Liver (tissue), 9 donors: ENCODE data around the gene SORD. TPM values are rescaled to one million over a fixed set of nuclear protein-coding genes. Genes with fewer than 3 reads are reported as not detected.
A peak's percentile ranks its signal among the peaks of the same experiment; 100 is the strongest.
"Not testable (repeated sequence)": the region's sequence is repeated elsewhere in the genome, so short reads cannot be mapped to it uniquely, and the experiment has no call there.

Source experiments
- DNase-seq: peaks from one replicate; pipeline ENCODE4 v3.0.0-alpha.2; 2017; ENCODE audit warnings: low spot score
- H3K27ac ChIP-seq, 2 donors: one replicate each; pipeline ENCODE4 v1.7.0; 2013; ENCODE audit warnings: inconsistent platforms in 2 of 2, low read length in 2 of 2, control low read depth in 1 of 2, low read depth in 1 of 2, mild to moderate bottlenecking in 1 of 2
- H3K27me3 ChIP-seq, 4 donors: one replicate each; pipeline versions ENCODE4 v1.6.1 to v1.7.0; 2013; ENCODE audit warnings: low read length in 3 of 4, inconsistent platforms in 1 of 4, mild to moderate bottlenecking in 1 of 4, moderate library complexity in 1 of 4; ENCODE audit not compliant: control insufficient read depth in 4 of 4, insufficient read depth in 4 of 4
- H3K36me3 ChIP-seq, 4 donors: one replicate each; pipeline versions ENCODE4 v1.6.1 to v1.7.0; 2013; ENCODE audit warnings: low read length in 3 of 4, mild to moderate bottlenecking in 3 of 4, low read depth in 1 of 4, moderate library complexity in 1 of 4; ENCODE audit not compliant: control insufficient read depth in 4 of 4, insufficient read depth in 3 of 4
- H3K4me1 ChIP-seq, 4 donors: one replicate each; pipeline versions ENCODE4 v1.6.1 to v1.7.0; 2013; ENCODE audit warnings: low read length in 3 of 4, mild to moderate bottlenecking in 3 of 4, moderate library complexity in 1 of 4; ENCODE audit not compliant: control insufficient read depth in 4 of 4, insufficient read depth in 4 of 4
- H3K4me3 ChIP-seq, 3 donors: one replicate each; pipeline versions ENCODE4 v1.6.1 to v1.7.0; 2013; ENCODE audit warnings: low read length in 3 of 3, control low read depth in 1 of 3, low read depth in 1 of 3, mild to moderate bottlenecking in 1 of 3
- H3K9ac ChIP-seq, 2 donors: one replicate each; pipeline ENCODE4 v1.7.0; 2013; ENCODE audit warnings: low read length in 2 of 2, mild to moderate bottlenecking in 2 of 2, moderate library complexity in 2 of 2, control low read depth in 1 of 2, low read depth in 1 of 2
- H3K9me3 ChIP-seq, 4 donors: one replicate each; pipeline versions ENCODE4 v1.6.1 to v1.7.0; 2013; ENCODE audit warnings: low read length in 3 of 4; ENCODE audit not compliant: control insufficient read depth in 4 of 4
- EGR1 ChIP-seq, 2 donors: IDR thresholded peaks; 2 replicates each; pipeline ENCODE4 v1.6.1; 2016 to 2018; ENCODE audit warnings: antibody characterized with exemption in 2 of 2, low read depth in 2 of 2
- FOXA1 ChIP-seq: IDR thresholded peaks from 2 replicates; pipeline ENCODE4 v1.6.1; 2016; ENCODE audit warnings: antibody characterized with exemption
- FOXA2 ChIP-seq: IDR thresholded peaks from 2 replicates; pipeline ENCODE4 v1.6.1; 2016; ENCODE audit warnings: antibody characterized with exemption
- GABPA ChIP-seq, 2 donors: IDR thresholded peaks in 1 of 2; conservative IDR thresholded peaks in 1 of 2; 2 replicates each; pipeline ENCODE4 v1.6.1; 2016; ENCODE audit warnings: antibody characterized with exemption in 2 of 2, mild to moderate bottlenecking in 1 of 2, moderate library complexity in 1 of 2
- HNF4A ChIP-seq, 2 donors: conservative IDR thresholded peaks; 2 replicates each; pipeline ENCODE4 v1.6.1; 2016; ENCODE audit warnings: antibody characterized with exemption in 2 of 2, mild to moderate bottlenecking in 2 of 2
- HNF4G ChIP-seq: IDR thresholded peaks from 2 replicates; pipeline ENCODE4 v1.6.1; 2016; ENCODE audit warnings: antibody characterized with exemption
- JUND ChIP-seq, 2 donors: IDR thresholded peaks; 2 replicates each; pipeline ENCODE4 v1.6.1; 2016; ENCODE audit warnings: antibody characterized with exemption in 2 of 2
- NR2F2 ChIP-seq: IDR thresholded peaks from 2 replicates; pipeline ENCODE4 v1.6.1; 2016; ENCODE audit warnings: antibody characterized with exemption
- RAD21 ChIP-seq, 2 donors: IDR thresholded peaks; 2 replicates each; pipeline ENCODE4 v1.6.1; 2016; ENCODE audit warnings: antibody characterized with exemption in 2 of 2, mild to moderate bottlenecking in 2 of 2
- WGBS: extraction: QIAGEN DNeasy Blood & Tissue Kit; methylation state at CpG from one replicate; pipeline ENCODE4 v1.1.7; 2013; 5-methylcytosine and 5-hydroxymethylcytosine counted together
- polyA plus RNA-seq, 2 donors: library from polyadenylated mRNA; stranded (reverse) in 1 of 2; unstranded in 1 of 2; fragments of 200-250 nt in 1 of 2; fragments of >200 nt in 1 of 2; fragmentation: Nextera tagmentation in 1 of 2; extraction: Ambion mirVana in 1 of 2; gene quantifications; one replicate each; pipeline versions ENCODE4 v1.2.1 to v1.2.3, GENCODE V29; 2013 to 2015
- total RNA-seq, 2 donors: library from RNA; depleted of rRNA; stranded (reverse); fragments of >200 nt; gene quantifications; one replicate each; pipeline ENCODE4 v1.2.3, GENCODE V29; 2014
- TF ChIP-seq, protein P1 (sequence below): IDR thresholded peaks from 2 replicates; pipeline ENCODE4 v1.6.1; 2016; ENCODE audit warnings: antibody characterized with exemption
- TF ChIP-seq, protein P2 (sequence below): fragments of 150-350 bp; IDR thresholded peaks from 2 replicates; pipeline ENCODE4 v1.5.1; 2017; ENCODE audit warnings: improper control_type of control experiment, low read depth, low read length; ENCODE audit not compliant: missing input control
- donor health status: healthy.
- donor health status: healthy.
- donor health status: healthy.
- donor health status: healthy.
- donor health status: healthy.

The SORD gene
- total and polyA plus RNA-seq, 4 donors = 75.5 to 169 (median 167) TPM

- H3K9me3 ChIP-seq = no peaks in the 10 kb centered on the region
- peaks cover 7 to 71% (median 49%) of the 10 kb centered on the region in 4 donors for H3K4me1 ChIP-seq
- TF ChIP-seq HNF4A (conservative IDR thresholded peaks at IDR 0.05) (peak in 1 of 2 donors; percentile 11), FOXA1 (no peak)
- peak overlapping the region in 2 of 3 donors; percentile 11 to 25 for H3K4me3 ChIP-seq
- no peak overlapping the region for H3K9ac ChIP-seq
- H3K27me3 ChIP-seq = no peaks in the 10 kb centered on the region
- 45% methylated on average over 5 of the region's 5 CpGs for WGBS
- H3K27ac ChIP-seq = peak overlapping the region; percentile 57 to 61
- no peak for DNase-seq
- peaks cover 0 to 5% (median 4%) of the 10 kb centered on the region in 4 donors for H3K36me3 ChIP-seq
These were observed 3.7 kb downstream of the SORD start for GRCh38 chr15:45026651-45027190.

DNA sequence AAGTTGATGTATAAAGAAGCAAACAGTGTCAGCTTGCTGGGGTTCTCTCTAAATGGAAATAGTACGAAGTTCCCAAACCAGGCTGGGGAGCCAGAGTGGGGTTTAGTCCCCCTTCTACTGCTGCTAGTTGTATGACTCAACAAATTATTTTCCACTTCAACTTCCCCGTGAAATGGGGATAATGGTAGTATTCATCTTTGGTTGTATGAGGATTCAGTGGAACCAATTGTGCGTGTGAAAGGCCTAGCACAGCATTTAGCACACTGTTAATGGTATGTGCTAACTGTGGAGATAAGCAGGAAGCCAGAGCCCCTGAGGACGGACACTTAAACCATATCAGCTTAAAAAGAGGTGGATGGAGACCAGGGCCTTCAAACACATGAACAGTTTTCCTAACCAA is 4.2 kb downstream of the SORD start:
- Histone ChIP-seq H3K4me3 (no peak overlapping the region), H3K4me1 (peaks cover 7 to 71% (median 49%) of the 10 kb centered on the region in 4 donors), H3K36me3 (peaks cover 0 to 5% (median 4%) of the 10 kb centered on the region in 4 donors), H3K9ac (no peak overlapping the region), H3K9me3 (no peaks in the 10 kb centered on the region), H3K27me3 (no peaks in the 10 kb centered on the region), H3K27ac (peak overlapping the region in 1 of 2 donors; percentile 57)
- DNase-seq = no peak
- TF ChIP-seq, protein P1, sequence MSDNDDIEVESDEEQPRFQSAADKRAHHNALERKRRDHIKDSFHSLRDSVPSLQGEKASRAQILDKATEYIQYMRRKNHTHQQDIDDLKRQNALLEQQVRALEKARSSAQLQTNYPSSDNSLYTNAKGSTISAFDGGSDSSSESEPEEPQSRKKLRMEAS = no peak
- no peak for TF ChIP-seq EGR1 (IDR thresholded peaks at IDR 0.05; ENCODE audit: low read depth in 2 of 2)
- 70% methylated on average over 4 of the region's 4 CpGs for WGBS

- no peak for DNase-seq
- Histone ChIP-seq H3K9ac (no peak overlapping the region), H3K27ac (peak overlapping the region in 1 of 2 donors; percentile 59), H3K27me3 (no peaks in the 10 kb centered on the region), H3K4me3 (no peak overlapping the region), H3K36me3 (peaks cover 0 to 5% (median 4%) of the 10 kb centered on the region in 4 donors), H3K9me3 (no peaks in the 10 kb centered on the region), H3K4me1 (peaks cover 14 to 62% (median 50%) of the 10 kb centered on the region in 4 donors)
- WGBS = 39% methylated on average over 3 of the region's 3 CpGs
- TF ChIP-seq EGR1 (IDR thresholded peaks at IDR 0.05; ENCODE audit: low read depth in 2 of 2) (no peak), NR2F2 (no peak), JUND (IDR thresholded peaks at IDR 0.05) (no peak), RAD21 (IDR thresholded peaks at IDR 0.05) (no peak), FOXA2 (no peak), GABPA (IDR thresholded peaks at IDR 0.05 in 1 of 2, conservative IDR thresholded peaks at IDR 0.05 in 1 of 2) (no peak), HNF4G (no peak)
- TF ChIP-seq, protein P1 = no peak
- TF ChIP-seq, protein P2, sequence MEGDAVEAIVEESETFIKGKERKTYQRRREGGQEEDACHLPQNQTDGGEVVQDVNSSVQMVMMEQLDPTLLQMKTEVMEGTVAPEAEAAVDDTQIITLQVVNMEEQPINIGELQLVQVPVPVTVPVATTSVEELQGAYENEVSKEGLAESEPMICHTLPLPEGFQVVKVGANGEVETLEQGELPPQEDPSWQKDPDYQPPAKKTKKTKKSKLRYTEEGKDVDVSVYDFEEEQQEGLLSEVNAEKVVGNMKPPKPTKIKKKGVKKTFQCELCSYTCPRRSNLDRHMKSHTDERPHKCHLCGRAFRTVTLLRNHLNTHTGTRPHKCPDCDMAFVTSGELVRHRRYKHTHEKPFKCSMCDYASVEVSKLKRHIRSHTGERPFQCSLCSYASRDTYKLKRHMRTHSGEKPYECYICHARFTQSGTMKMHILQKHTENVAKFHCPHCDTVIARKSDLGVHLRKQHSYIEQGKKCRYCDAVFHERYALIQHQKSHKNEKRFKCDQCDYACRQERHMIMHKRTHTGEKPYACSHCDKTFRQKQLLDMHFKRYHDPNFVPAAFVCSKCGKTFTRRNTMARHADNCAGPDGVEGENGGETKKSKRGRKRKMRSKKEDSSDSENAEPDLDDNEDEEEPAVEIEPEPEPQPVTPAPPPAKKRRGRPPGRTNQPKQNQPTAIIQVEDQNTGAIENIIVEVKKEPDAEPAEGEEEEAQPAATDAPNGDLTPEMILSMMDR = no peak
These were observed 7.7 kb downstream of the SORD start for GRCh38 chr15:45030743-45031142.

- H3K27me3 ChIP-seq, H3K4me3 ChIP-seq, H3K36me3 ChIP-seq, DNase-seq, H3K9ac ChIP-seq, H3K9me3 ChIP-seq: not testable (repeated sequence)
- peaks cover 17 to 62% (median 55%) of the 10 kb centered on the region in 4 donors for H3K4me1 ChIP-seq
- peak overlapping the region in 1 of 2 donors; percentile 59 for H3K27ac ChIP-seq
- WGBS = 95% methylated on average over 2 of the region's 4 CpGs
These were observed 8.6 kb downstream of the SORD start for GRCh38 chr15:45031522-45032028.

- not testable (repeated sequence) for H3K27ac ChIP-seq, DNase-seq, H3K9ac ChIP-seq, H3K36me3 ChIP-seq, H3K9me3 ChIP-seq, H3K27me3 ChIP-seq, H3K4me3 ChIP-seq
- 65% methylated on average over 2 of the region's 2 CpGs for WGBS
- peaks cover 15 to 62% (median 52%) of the 10 kb centered on the region in 4 donors for H3K4me1 ChIP-seq
These were observed 9.5 kb downstream of the SORD start for GRCh38 chr15:45032501-45032900.
